ENCODE measurements around the gene GOLGA6C.
"Not testable (repeated sequence)": the region's sequence is repeated elsewhere in the genome, so short reads cannot be mapped to it uniquely, and the experiment has no call there.

GOLGA6C gene

GRCh38 chr15:75224281-75224680, 33.9 kb upstream of the GOLGA6C start:
- Histone ChIP-seq H3K4me3 (no peak overlapping the region), H3K27ac (no peak overlapping the region)
- no peak for TF ChIP-seq CTCF (IDR thresholded peaks at IDR 0.05)
- no peak for DNase-seq (ENCODE audit: low spot score)

- not testable (repeated sequence) for DNase-seq (ENCODE audit: low spot score)
Observed at GRCh38 chr15:75225102-75225836, 32.9 kb upstream of the GOLGA6C start.

GRCh38 chr15:75225951-75226732, 32.0 kb upstream of the GOLGA6C start:
- no peak for TF ChIP-seq CTCF (IDR thresholded peaks at IDR 0.05)
- Histone ChIP-seq H3K4me3 (no peak overlapping the region), H3K27ac (no peak overlapping the region)
- no peak for DNase-seq (ENCODE audit: low spot score)

More at GRCh38 chr15:75225102-75225836, 32.9 kb upstream of the GOLGA6C start:
- H3K27ac ChIP-seq, H3K4me3 ChIP-seq: not testable (repeated sequence)

- H3K4me3 ChIP-seq; DNase-seq (ENCODE audit: low spot score); H3K27ac ChIP-seq: not testable (repeated sequence)
Observed at GRCh38 chr15:75227112-75227511, 31.0 kb upstream of the GOLGA6C start.

GRCh38 chr15:75227663-75228280, 30.4 kb upstream of the GOLGA6C start:
- no peak for TF ChIP-seq CTCF (IDR thresholded peaks at IDR 0.05)
- H3K27ac ChIP-seq: no peak overlapping the region
- no peak for DNase-seq (ENCODE audit: low spot score)
- H3K4me3 ChIP-seq: no peak overlapping the region

- Histone ChIP-seq H3K4me3 (no peak overlapping the region), H3K27ac (no peak overlapping the region)
- no peak for DNase-seq (ENCODE audit: low spot score)
- no peak for TF ChIP-seq CTCF (IDR thresholded peaks at IDR 0.05)
Observed at GRCh38 chr15:75228787-75229186, 29.3 kb upstream of the GOLGA6C start.

- no peak overlapping the region for H3K4me3 ChIP-seq
- no peak for TF ChIP-seq CTCF (IDR thresholded peaks at IDR 0.05)
- DNase-seq (ENCODE audit: low spot score): no peak
Observed at GRCh38 chr15:75229191-75230015, 28.7 kb upstream of the GOLGA6C start.

More at GRCh38 chr15:75229191-75230015, 28.7 kb upstream of the GOLGA6C start:
- H3K27ac ChIP-seq: no peak overlapping the region

All from coronary artery (tissue), 2 donors.